Adrenal gland (tissue), 12 donors: Measurements from ENCODE around the gene PUS3. TPM values are rescaled to one million over a fixed set of nuclear protein-coding genes. Genes with fewer than 3 reads are reported as not detected.

Experiments
- DNase-seq, 7 donors: peaks; one replicate each; pipeline ENCODE4 v3.0.0-alpha.2; 2019 to 2020
- H3K27ac ChIP-seq, 5 donors: fragments of 200-600 bp; sonication (generic) in 4 of 5; 1 replicate in 3 of 5; 2 replicates in 2 of 5; pipeline versions ENCODE4 v1.5.1 to v1.8.0; 2016 to 2020; ENCODE audit warnings: mild to moderate bottlenecking in 1 of 5
- H3K27me3 ChIP-seq: fragments of 200-600 bp; 2 replicates; pipeline ENCODE4 v1.8.0; 2021
- H3K36me3 ChIP-seq, 2 donors: fragments of 200-600 bp; replicated peaks in 1 of 2; 1 replicate in 1 of 2; 2 replicates in 1 of 2; pipeline versions ENCODE4 v1.5.1 to v1.8.0; 2018 to 2022
- H3K4me1 ChIP-seq, 2 donors: fragments of 200-600 bp; replicated peaks in 1 of 2; 1 replicate in 1 of 2; 2 replicates in 1 of 2; pipeline versions ENCODE4 v1.5.1 to v1.8.0; 2018 to 2021
- H3K4me3 ChIP-seq, 4 donors: fragments of 200-600 bp; sonication (generic) in 3 of 4; one replicate each; pipeline ENCODE4 v1.5.1; 2016 to 2018
- H3K9me3 ChIP-seq, 3 donors: fragments of 200-600 bp; sonication (generic) in 1 of 3; replicated peaks in 1 of 3; 1 replicate in 2 of 3; 2 replicates in 1 of 3; pipeline versions ENCODE4 v1.5.1 to v1.8.0; 2016 to 2021
- POLR2A ChIP-seq, 2 donors: fragments of 450-650 bp; IDR thresholded peaks; one replicate each; pipeline ENCODE4 v1.6.1; 2017; ENCODE audit warnings: antibody characterized with exemption in 2 of 2, mild to moderate bottlenecking in 2 of 2, moderate library complexity in 1 of 2
- WGBS, 4 donors: extraction: QIAGEN DNeasy Blood & Tissue Kit in 2 of 4; methylation state at CpG; one replicate each; pipeline versions ENCODE4 v1.1.5 to v1.1.7; 2013 to 2017; 5-methylcytosine and 5-hydroxymethylcytosine counted together
- intact Hi-C, 2 donors: fragments of 100-400 bp; cut with DNase I; formaldehyde crosslinking; loops; one replicate each; pipeline versions ENCODE4 v1.14.1 to v1.15.0; 2022 to 2023
- polyA plus RNA-seq, 3 donors: library from polyadenylated mRNA; stranded (reverse); fragments of 200-250 nt in 2 of 3; fragments of 350-450 nt in 1 of 3; fragmentation: Illumina TruSeq in 1 of 3; extraction: RNeasy Lipid Tissue Mini Kit (QIAGEN cat#74804) in 1 of 3; gene quantifications; one replicate each; pipeline ENCODE4 v1.2.3, GENCODE V29; 2013 to 2014
- total RNA-seq, 9 donors: library from RNA; depleted of rRNA in 4 of 9; stranded (reverse); fragments of >200 nt in 4 of 9; fragments of 120-200 nt in 1 of 9; fragmentation: NEBNext Ultra II Directional in 1 of 9; extraction: Animal tissue kit (Norgen Biotek cat#: 25700) in 1 of 9; gene quantifications; one replicate each; pipeline versions ENCODE4 v1.1.0 to v1.2.4, GENCODE V29; 2013 to 2023
- TF ChIP-seq, protein P1 (sequence below), 6 experiments: fragments of 450-650 bp in 4 of 6; fragments of 200-600 bp in 2 of 6; sonication (generic) in 1 of 6; IDR thresholded peaks; 1 replicate in 5 of 6; 2 replicates in 1 of 6; pipeline versions ENCODE4 v1.5.1 to v1.8.0; 2016 to 2021; ENCODE audit warnings: antibody characterized with exemption in 6 of 6, mild to moderate bottlenecking in 2 of 6, moderate library complexity in 1 of 6
- donor health status: healthy with polysubstance abuse.
- donor health status: Bipolar disorder and iron deficiency.
- donor health status: DM: yes; HTN: yes; CAD: no.
- donor health status: DM: no; HTN: no; CAD: no.
- donor health status: DM: no; HTN: no; CAD: no.
- donor health status: DM: yes; HTN: yes; CAD: no.

PUS3 gene
- total and polyA plus RNA-seq, 12 donors: 5.8 to 37.9 (median 15.2) TPM

DNA sequence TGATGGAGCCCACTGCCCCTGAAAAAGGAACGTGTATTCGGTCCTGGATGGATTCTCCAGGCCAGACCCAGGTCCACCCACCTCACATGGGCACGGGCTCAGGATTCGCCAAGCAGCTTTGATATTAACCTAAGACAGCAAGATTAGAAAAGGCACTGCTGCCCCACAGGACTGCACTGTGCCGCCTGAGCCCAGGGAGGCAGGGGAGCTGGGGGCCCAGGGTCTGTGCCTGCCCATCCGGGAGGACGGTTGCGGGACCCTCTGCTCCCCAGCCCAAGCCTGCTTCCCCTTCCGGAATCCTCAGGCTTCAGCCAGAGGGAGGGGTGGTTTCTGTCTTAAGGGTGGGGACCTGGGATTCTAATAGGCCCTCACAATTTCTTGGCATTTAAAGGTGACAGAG, 29.3 kb upstream of the PUS3 start:
- intact Hi-C loops: no loop called here
- peak in 1 of 7 donors; percentile 45 for DNase-seq
- Histone ChIP-seq H3K27me3 (peaks cover 3% of the 10 kb centered on the region), H3K27ac (no peak overlapping the region), H3K4me1 (no peaks in the 10 kb centered on the region), H3K9me3 (peaks cover 0 to 6% (median 0%) of the 10 kb centered on the region in 3 donors), H3K36me3 (no peaks in the 10 kb centered on the region), H3K4me3 (no peak overlapping the region)
- TF ChIP-seq POLR2A (IDR thresholded peaks at IDR 0.05): no peak
- TF ChIP-seq, protein P1, sequence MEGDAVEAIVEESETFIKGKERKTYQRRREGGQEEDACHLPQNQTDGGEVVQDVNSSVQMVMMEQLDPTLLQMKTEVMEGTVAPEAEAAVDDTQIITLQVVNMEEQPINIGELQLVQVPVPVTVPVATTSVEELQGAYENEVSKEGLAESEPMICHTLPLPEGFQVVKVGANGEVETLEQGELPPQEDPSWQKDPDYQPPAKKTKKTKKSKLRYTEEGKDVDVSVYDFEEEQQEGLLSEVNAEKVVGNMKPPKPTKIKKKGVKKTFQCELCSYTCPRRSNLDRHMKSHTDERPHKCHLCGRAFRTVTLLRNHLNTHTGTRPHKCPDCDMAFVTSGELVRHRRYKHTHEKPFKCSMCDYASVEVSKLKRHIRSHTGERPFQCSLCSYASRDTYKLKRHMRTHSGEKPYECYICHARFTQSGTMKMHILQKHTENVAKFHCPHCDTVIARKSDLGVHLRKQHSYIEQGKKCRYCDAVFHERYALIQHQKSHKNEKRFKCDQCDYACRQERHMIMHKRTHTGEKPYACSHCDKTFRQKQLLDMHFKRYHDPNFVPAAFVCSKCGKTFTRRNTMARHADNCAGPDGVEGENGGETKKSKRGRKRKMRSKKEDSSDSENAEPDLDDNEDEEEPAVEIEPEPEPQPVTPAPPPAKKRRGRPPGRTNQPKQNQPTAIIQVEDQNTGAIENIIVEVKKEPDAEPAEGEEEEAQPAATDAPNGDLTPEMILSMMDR (IDR thresholded peaks at IDR 0.05): no peak
- WGBS, 4 donors: 74 to 91% (median 81%) methylated on average over 2 to 9 of the region's 9 CpGs

DNA sequence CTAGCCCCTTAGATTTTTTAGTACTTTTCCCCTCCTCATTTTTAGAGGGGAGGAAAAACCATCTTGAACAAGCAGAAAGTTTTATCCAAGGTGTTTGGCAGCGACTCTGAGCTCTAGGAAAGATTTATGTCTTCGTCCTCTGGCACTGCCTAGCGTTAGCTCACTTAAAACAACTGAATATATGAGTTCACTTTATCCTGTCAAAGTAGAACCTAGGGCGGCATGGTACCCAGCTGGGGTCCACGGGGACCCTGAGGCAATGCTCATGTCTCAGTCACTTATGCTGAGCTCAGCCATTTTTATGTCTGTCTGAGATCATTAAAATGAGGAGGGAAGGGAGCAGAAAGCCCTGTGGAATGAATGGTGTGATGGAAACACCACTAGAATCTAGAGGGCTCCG, 28.7 kb upstream of the PUS3 start:
- TF ChIP-seq, protein P1 (IDR thresholded peaks at IDR 0.05): no peak
- TF ChIP-seq POLR2A (IDR thresholded peaks at IDR 0.05): no peak
- H3K27me3 ChIP-seq: peaks cover 3% of the 10 kb centered on the region
- intact Hi-C loops: no loop called here
- H3K9me3 ChIP-seq: peaks cover 0 to 6% (median 0%) of the 10 kb centered on the region in 3 donors
- H3K36me3 ChIP-seq: no peaks in the 10 kb centered on the region
- WGBS, 4 donors: 44 to 54% (median 49%) methylated on average over 6 of the region's 6 CpGs
- peak in 1 of 7 donors; percentile 18 for DNase-seq
- no peaks in the 10 kb centered on the region for H3K4me1 ChIP-seq
- H3K27ac ChIP-seq: no peak overlapping the region
- no peak overlapping the region for H3K4me3 ChIP-seq

DNA sequence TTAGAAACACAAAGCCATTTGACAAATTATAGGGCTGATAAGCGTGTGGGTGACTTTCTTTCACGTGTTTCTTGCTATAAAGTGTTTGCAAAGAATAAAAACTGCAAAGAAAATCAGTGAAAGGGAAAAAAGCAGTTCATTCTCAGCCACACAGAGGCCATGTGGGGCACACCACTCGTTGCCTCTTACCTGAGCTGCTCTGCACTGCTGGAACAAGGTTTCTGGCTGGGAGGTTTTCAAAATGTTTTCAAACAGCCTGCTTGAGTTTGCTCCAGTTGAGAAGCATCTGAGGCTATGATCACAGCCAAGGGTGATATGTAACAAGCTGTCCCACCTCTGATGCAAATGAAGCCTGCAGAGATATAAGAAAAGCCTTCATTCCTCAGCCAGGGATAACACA, 28.1 kb upstream of the PUS3 start:
- no peak for DNase-seq
- H3K9me3 ChIP-seq: peaks cover 0 to 6% (median 0%) of the 10 kb centered on the region in 3 donors
- no peaks in the 10 kb centered on the region for H3K4me1 ChIP-seq
- TF ChIP-seq, protein P1 (IDR thresholded peaks at IDR 0.05): no peak
- TF ChIP-seq POLR2A (IDR thresholded peaks at IDR 0.05): no peak
- no peaks in the 10 kb centered on the region for H3K36me3 ChIP-seq
- WGBS, 4 donors: 62 to 70% (median 63%) methylated on average over 3 of the region's 3 CpGs
- no peak overlapping the region for H3K4me3 ChIP-seq
- peaks cover 3% of the 10 kb centered on the region for H3K27me3 ChIP-seq
- intact Hi-C loops: no loop called here
- no peak overlapping the region for H3K27ac ChIP-seq

DNA sequence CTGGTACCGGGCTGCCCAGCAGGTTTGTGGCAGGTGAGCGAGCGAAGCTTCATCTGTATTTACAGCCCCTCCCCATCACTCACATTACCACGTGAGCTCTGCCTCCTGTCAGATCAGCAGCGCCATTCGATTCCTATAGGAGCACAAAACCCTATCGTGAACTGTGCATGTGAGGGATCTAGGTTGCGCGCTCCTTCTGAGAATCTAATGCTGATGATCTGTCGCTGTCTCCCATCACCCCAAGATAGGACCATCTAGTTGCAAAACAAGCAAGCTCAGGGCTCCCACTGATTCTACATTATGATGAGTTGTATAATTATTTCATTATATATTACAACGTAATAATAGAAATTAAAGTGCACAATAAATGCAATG, 27.1 kb upstream of the PUS3 start:
- peak in 1 of 7 donors; percentile 3 for DNase-seq
- H3K27ac ChIP-seq: no peak overlapping the region
- H3K4me3 ChIP-seq: no peak overlapping the region
- H3K27me3 ChIP-seq: peaks cover 3% of the 10 kb centered on the region
- TF ChIP-seq POLR2A (IDR thresholded peaks at IDR 0.05): no peak
- TF ChIP-seq, protein P1 (IDR thresholded peaks at IDR 0.05): no peak
- peaks cover 0 to 3% of the 10 kb centered on the region in 2 donors for H3K4me1 ChIP-seq
- no peaks in the 10 kb centered on the region for H3K36me3 ChIP-seq
- 87 to 95% (median 87%) methylated on average over 8 to 11 of the region's 11 CpGs for WGBS, 4 donors
- H3K9me3 ChIP-seq: peaks cover 0 to 6% (median 0%) of the 10 kb centered on the region in 3 donors
- intact Hi-C loops: no loop called here
